ENCODE results near the gene ULK3. TPM values are rescaled to one million over a fixed set of nuclear protein-coding genes. Genes with fewer than 3 reads are reported as not detected.

Gene ULK3
- polyA plus RNA-seq, 2 of the 4 experiments (the other 2 are of a cell fraction), result 28.1 to 48.9 TPM

- ChIA-PET CTCF (interaction anchor here (0.5 to 2.2 kb wide), 6 partner anchors 11 to 201 kb away, joined by 3 to 12 read pairs (median 4); partner anchors contain the start of gene ULK3), POLR2A (interaction anchor here (2.4 kb wide), 1 partner anchor 9 kb away, joined by 5 read pairs; the partner anchor contains the start of gene SCAMP2)
- no peaks in the 10 kb centered on the region for H3K9me3 ChIP-seq
- FAIRE-seq, result no peak
- H3K27ac ChIP-seq, result no peak overlapping the region; a peak in 1 of 6 replicates
- H3K4me3 ChIP-seq, result no peak overlapping the region
- peaks cover 48% of the 10 kb centered on the region for H3K4me1 ChIP-seq
- no peak overlapping the region for H3K4me2 ChIP-seq
- TF ChIP-seq EP300 (IDR thresholded peaks at IDR 0.05), result no peak
- TF ChIP-seq HDAC2 (IDR thresholded peaks at IDR 0.05), result no peak
- no peak for TF ChIP-seq RARB (CRISPR knock-in tag; IDR thresholded peaks at IDR 0.05)
- no peak for TF ChIP-seq RCOR1 (IDR thresholded peaks at IDR 0.05; ENCODE audit: low read depth, low read length)
- no peak for TF ChIP-seq GATA3 (IDR thresholded peaks at IDR 0.05; ENCODE audit: borderline replicate concordance)
- no peak for TF ChIP-seq BCL3 (IDR thresholded peaks at IDR 0.05)
- TF ChIP-seq, protein P1, sequence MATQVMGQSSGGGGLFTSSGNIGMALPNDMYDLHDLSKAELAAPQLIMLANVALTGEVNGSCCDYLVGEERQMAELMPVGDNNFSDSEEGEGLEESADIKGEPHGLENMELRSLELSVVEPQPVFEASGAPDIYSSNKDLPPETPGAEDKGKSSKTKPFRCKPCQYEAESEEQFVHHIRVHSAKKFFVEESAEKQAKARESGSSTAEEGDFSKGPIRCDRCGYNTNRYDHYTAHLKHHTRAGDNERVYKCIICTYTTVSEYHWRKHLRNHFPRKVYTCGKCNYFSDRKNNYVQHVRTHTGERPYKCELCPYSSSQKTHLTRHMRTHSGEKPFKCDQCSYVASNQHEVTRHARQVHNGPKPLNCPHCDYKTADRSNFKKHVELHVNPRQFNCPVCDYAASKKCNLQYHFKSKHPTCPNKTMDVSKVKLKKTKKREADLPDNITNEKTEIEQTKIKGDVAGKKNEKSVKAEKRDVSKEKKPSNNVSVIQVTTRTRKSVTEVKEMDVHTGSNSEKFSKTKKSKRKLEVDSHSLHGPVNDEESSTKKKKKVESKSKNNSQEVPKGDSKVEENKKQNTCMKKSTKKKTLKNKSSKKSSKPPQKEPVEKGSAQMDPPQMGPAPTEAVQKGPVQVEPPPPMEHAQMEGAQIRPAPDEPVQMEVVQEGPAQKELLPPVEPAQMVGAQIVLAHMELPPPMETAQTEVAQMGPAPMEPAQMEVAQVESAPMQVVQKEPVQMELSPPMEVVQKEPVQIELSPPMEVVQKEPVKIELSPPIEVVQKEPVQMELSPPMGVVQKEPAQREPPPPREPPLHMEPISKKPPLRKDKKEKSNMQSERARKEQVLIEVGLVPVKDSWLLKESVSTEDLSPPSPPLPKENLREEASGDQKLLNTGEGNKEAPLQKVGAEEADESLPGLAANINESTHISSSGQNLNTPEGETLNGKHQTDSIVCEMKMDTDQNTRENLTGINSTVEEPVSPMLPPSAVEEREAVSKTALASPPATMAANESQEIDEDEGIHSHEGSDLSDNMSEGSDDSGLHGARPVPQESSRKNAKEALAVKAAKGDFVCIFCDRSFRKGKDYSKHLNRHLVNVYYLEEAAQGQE (IDR thresholded peaks at IDR 0.05), result no peak
- no peak for TF ChIP-seq JUNB (IDR thresholded peaks at IDR 0.05)
- no peak for TF ChIP-seq POLR2AphosphoS2 (conservative IDR thresholded peaks at IDR 0.05; ENCODE audit: low read length)
- TF ChIP-seq EHF (CRISPR knock-in tag; IDR thresholded peaks at IDR 0.05), result no peak
- TF ChIP-seq RFX5 (IDR thresholded peaks at IDR 0.05), result no peak
- TF ChIP-seq RAD21 (conservative IDR thresholded peaks at IDR 0.05 in 1 of 2, IDR thresholded peaks at IDR 0.05 in 1 of 2), result no peak
- TF ChIP-seq RNF2 (IDR thresholded peaks at IDR 0.05; ENCODE audit: borderline replicate concordance, low read depth), result no peak
- WGBS (ENCODE audit: missing lambda C conversion rate), result 97% methylated on average over 6 of the region's 6 CpGs
- no peak for DNase-seq (ENCODE audit: low read depth in 1 of 2, low spot score in 1 of 2)
- ATAC-seq, result no peak
Measured at GRCh38 chr15:74864296-74864695, 21.3 kb upstream of the ULK3 start.

DNA sequence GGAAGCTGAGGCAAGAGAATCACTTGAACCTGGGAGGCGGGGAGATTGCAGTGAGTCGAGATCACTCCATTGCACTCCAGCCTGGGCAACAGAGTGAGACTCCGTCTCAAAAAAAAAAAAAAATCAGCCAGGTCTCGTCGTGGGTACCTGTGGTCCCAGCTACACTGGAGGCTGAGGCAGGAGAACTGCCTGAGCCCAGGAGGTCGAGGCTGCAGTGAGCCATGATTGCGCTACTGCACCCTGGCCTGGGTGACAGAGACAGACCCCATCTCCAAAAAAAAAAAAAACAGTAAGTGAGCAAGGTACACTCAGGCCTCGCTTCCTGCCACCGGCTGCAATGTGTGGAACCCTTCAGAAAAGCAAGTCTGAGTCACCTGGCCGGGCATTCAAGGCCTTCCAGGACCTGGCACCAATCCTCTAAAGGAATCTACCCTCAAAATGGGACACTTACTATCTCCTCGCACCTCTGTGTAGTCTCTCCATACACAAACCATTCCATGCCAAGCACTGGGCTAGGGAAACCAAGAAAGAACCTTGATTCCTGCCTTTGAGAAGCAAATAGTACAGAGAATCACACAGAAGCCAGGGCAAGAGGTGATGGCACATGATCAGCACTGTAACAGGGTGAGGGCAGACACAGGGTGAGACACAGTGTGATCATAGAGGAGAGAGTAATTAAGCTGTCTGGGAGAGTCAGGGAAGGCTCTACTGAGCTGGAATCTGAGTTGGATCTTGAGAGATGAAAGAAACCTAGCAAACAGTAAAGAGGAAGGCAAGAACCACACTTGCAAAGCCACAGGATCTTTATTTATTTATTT is 20.5 kb upstream of the ULK3 start:
- FAIRE-seq, result no peak
- no peak overlapping the region for H3K4me2 ChIP-seq
- WGBS (ENCODE audit: missing lambda C conversion rate), result 68% methylated on average over 11 of the region's 11 CpGs

GRCh38 chr15:74858369-74858740 is 15.4 kb upstream of the ULK3 start:
- peaks cover 10% of the 10 kb centered on the region; the same call in 2 of the 3 replicates for H3K4me1 ChIP-seq
- H3K9me3 ChIP-seq, result no peaks in the 10 kb centered on the region
- no peak overlapping the region for H3K27ac ChIP-seq
- DNase-seq (ENCODE audit: low read depth in 1 of 2, low spot score in 1 of 2), result no peak
- CTCF ChIA-PET, result interaction anchor here (0.5 to 2.2 kb wide), 4 partner anchors 10 to 89 kb away, joined by 3 to 9 read pairs (median 4); no protein-coding TSS in a partner anchor
- POLR2A ChIA-PET, result no interaction called here
- ATAC-seq, result no peak
- H3K4me2 ChIP-seq, result no peak overlapping the region
- no peak overlapping the region for H3K4me3 ChIP-seq
- no peak for FAIRE-seq
- WGBS (ENCODE audit: missing lambda C conversion rate), result 93% methylated on average over 4 of the region's 4 CpGs
- TF ChIP-seq CHD2 (IDR thresholded peaks at IDR 0.05; ENCODE audit: low read length, partially characterized antibody) (no peak), FOSL2 (IDR thresholded peaks at IDR 0.05) (no peak), FOSL2 (CRISPR knock-in tag; IDR thresholded peaks at IDR 0.05) (no peak), CTCF (IDR thresholded peaks at IDR 0.05) (no peak), TFCP2L1 (CRISPR knock-in tag; IDR thresholded peaks at IDR 0.05) (no peak), ZFP36 (IDR thresholded peaks at IDR 0.05; ENCODE audit: borderline replicate concordance, partially characterized antibody) (no peak), TP53 (CRISPR knock-in tag; IDR thresholded peaks at IDR 0.05) (no peak)
- TF ChIP-seq, protein P2, sequence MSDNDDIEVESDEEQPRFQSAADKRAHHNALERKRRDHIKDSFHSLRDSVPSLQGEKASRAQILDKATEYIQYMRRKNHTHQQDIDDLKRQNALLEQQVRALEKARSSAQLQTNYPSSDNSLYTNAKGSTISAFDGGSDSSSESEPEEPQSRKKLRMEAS (IDR thresholded peaks at IDR 0.05), result no peak
- TF ChIP-seq, protein P3, sequence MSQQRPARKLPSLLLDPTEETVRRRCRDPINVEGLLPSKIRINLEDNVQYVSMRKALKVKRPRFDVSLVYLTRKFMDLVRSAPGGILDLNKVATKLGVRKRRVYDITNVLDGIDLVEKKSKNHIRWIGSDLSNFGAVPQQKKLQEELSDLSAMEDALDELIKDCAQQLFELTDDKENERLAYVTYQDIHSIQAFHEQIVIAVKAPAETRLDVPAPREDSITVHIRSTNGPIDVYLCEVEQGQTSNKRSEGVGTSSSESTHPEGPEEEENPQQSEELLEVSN (IDR thresholded peaks at IDR 0.05; ENCODE audit: borderline replicate concordance, low read depth), result no peak

More for the DNA sequence above, 20.5 kb upstream of the ULK3 start:
- Histone ChIP-seq H3K9me3 (no peaks in the 10 kb centered on the region), H3K27ac (peak overlapping the region in 1 of 2 experiments; percentile 53; a peak in 3 of 6 replicates), H3K4me3 (no peak overlapping the region), H3K4me1 (peaks cover 48% of the 10 kb centered on the region)
- POLR2A ChIA-PET, result interaction anchor here (2.4 kb wide), 1 partner anchor 10 kb away, joined by 5 read pairs; the partner anchor contains the start of gene SCAMP2
- TF ChIP-seq CBX2 (IDR thresholded peaks at IDR 0.05; ENCODE audit: borderline replicate concordance, low read depth), result no peak
- no peak for TF ChIP-seq JUNB (IDR thresholded peaks at IDR 0.05)
- no peak for TF ChIP-seq NFE2L2 (conservative IDR thresholded peaks at IDR 0.05; ENCODE audit: low read length)
- TF ChIP-seq, protein P4, sequence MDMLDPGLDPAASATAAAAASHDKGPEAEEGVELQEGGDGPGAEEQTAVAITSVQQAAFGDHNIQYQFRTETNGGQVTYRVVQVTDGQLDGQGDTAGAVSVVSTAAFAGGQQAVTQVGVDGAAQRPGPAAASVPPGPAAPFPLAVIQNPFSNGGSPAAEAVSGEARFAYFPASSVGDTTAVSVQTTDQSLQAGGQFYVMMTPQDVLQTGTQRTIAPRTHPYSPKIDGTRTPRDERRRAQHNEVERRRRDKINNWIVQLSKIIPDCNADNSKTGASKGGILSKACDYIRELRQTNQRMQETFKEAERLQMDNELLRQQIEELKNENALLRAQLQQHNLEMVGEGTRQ (IDR thresholded peaks at IDR 0.05), result no peak
- ATAC-seq (peak; percentile 49 to 57; a peak in 4 of 6 replicates), DNase-seq (ENCODE audit: low read depth in 1 of 2, low spot score in 1 of 2) (no peak)
- CTCF ChIA-PET, result interaction anchor here (0.5 to 2.2 kb wide), 8 partner anchors 7 to 1026 kb away, joined by 3 to 12 read pairs (median 3); partner anchors contain the start of gene ULK3
